Measurements from ENCODE around the gene MCRIP1. TPM values are rescaled to one million over a fixed set of nuclear protein-coding genes. Genes with fewer than 3 reads are reported as not detected.
"Not testable (repeated sequence)": the region's sequence is repeated elsewhere in the genome, so short reads cannot be mapped to it uniquely, and the experiment has no call there.

Gene MCRIP1
- total and polyA plus RNA-seq, 2 experiments from 2014 or later = 66.1 to 118 TPM

- Histone ChIP-seq H4K20me1 (ENCODE audit: insufficient read depth, poor library complexity, severe bottlenecking) (no peaks in the 10 kb centered on the region), H3K79me2 (no peaks in the 10 kb centered on the region), H3K27ac (no peak overlapping the region), H3K27me3 (no peaks in the 10 kb centered on the region), H3K9me2 (replicated peaks; ENCODE audit: insufficient read depth) (no peaks in the 10 kb centered on the region), H2AFZ (no peak overlapping the region), H3K4me1 (ENCODE audit: insufficient read depth) (no peaks in the 10 kb centered on the region), H3K4me3 (no peak overlapping the region), H3K36me3 (replicated peaks; ENCODE audit: insufficient read depth, low read depth) (no peaks in the 10 kb centered on the region), H3K4me2 (no peak overlapping the region), H3K9me3 (ENCODE audit: low read depth) (no peaks in the 10 kb centered on the region)
- DNase-seq (ENCODE audit: low spot score) = no peak
- 86% methylated on average over 37 of the region's 40 CpGs for WGBS (ENCODE audit: low lambda C conversion rate, missing lambda C conversion rate)
- TF ChIP-seq EZH2 (IDR thresholded peaks at IDR 0.05; ENCODE audit: borderline replicate concordance) (no peak), CTCF (IDR thresholded peaks at IDR 0.05; ENCODE audit: poor library complexity) (no peak), EZH2phosphoT487 (IDR thresholded peaks at IDR 0.05; ENCODE audit: low read depth, severe bottlenecking, unreplicated experiment) (no peak)
Measured at GRCh38 chr17:81840826-81841778, 8.0 kb upstream of the MCRIP1 start.

GRCh38 chr17:81840059-81840458 is 7.0 kb upstream of the MCRIP1 start:
- H3K27me3 ChIP-seq; H3K36me3 ChIP-seq (replicated peaks; ENCODE audit: insufficient read depth, low read depth); H2AFZ ChIP-seq; H3K9me2 ChIP-seq (replicated peaks; ENCODE audit: insufficient read depth); H3K4me3 ChIP-seq; H3K9me3 ChIP-seq (ENCODE audit: low read depth); H3K4me2 ChIP-seq; H3K27ac ChIP-seq; H3K4me1 ChIP-seq (ENCODE audit: insufficient read depth); H3K79me2 ChIP-seq; H4K20me1 ChIP-seq (ENCODE audit: insufficient read depth, poor library complexity, severe bottlenecking); DNase-seq (ENCODE audit: low spot score): not testable (repeated sequence)
- WGBS (ENCODE audit: low lambda C conversion rate, missing lambda C conversion rate) = 80% methylated on average over 5 of the region's 5 CpGs

- no peak overlapping the region for H3K4me2 ChIP-seq
- DNase-seq (ENCODE audit: low spot score) = no peak
- H3K4me1 ChIP-seq (ENCODE audit: insufficient read depth) = peaks cover under 1% of the 10 kb centered on the region
- no peak for TF ChIP-seq CTCF (IDR thresholded peaks at IDR 0.05; ENCODE audit: poor library complexity)
- TF ChIP-seq EZH2phosphoT487 (IDR thresholded peaks at IDR 0.05; ENCODE audit: low read depth, severe bottlenecking, unreplicated experiment) = no peak
- no peak for TF ChIP-seq EZH2 (IDR thresholded peaks at IDR 0.05; ENCODE audit: borderline replicate concordance)
- H3K27ac ChIP-seq = no peak overlapping the region
- no peaks in the 10 kb centered on the region for H3K27me3 ChIP-seq
- 75% methylated on average over 15 of the region's 15 CpGs for whole genome bisulfite sequencing (ENCODE audit: low lambda C conversion rate, missing lambda C conversion rate)
- peaks cover 1% of the 10 kb centered on the region for H3K79me2 ChIP-seq
- H3K9me3 ChIP-seq (ENCODE audit: low read depth) = no peaks in the 10 kb centered on the region
- no peaks in the 10 kb centered on the region for H3K36me3 ChIP-seq (replicated peaks; ENCODE audit: insufficient read depth, low read depth)
- no peaks in the 10 kb centered on the region for H3K9me2 ChIP-seq (replicated peaks; ENCODE audit: insufficient read depth)
- H4K20me1 ChIP-seq (ENCODE audit: insufficient read depth, poor library complexity, severe bottlenecking) = no peaks in the 10 kb centered on the region
- H2AFZ ChIP-seq = no peak overlapping the region
- H3K4me3 ChIP-seq = no peak overlapping the region
Measured at GRCh38 chr17:81839301-81839700, 6.2 kb upstream of the MCRIP1 start.

- H4K20me1 ChIP-seq (ENCODE audit: insufficient read depth, poor library complexity, severe bottlenecking) = no peaks in the 10 kb centered on the region
- H3K27me3 ChIP-seq = no peaks in the 10 kb centered on the region
- H3K36me3 ChIP-seq (replicated peaks; ENCODE audit: insufficient read depth, low read depth) = no peaks in the 10 kb centered on the region
- 43% methylated on average over 17 of the region's 17 CpGs for WGBS (ENCODE audit: low lambda C conversion rate, missing lambda C conversion rate)
- DNase-seq (ENCODE audit: low spot score) = no peak
- H3K9me2 ChIP-seq (replicated peaks; ENCODE audit: insufficient read depth) = no peaks in the 10 kb centered on the region
- H3K27ac ChIP-seq = no peak overlapping the region
- no peak overlapping the region for H2AFZ ChIP-seq
- peaks cover 5% of the 10 kb centered on the region for H3K79me2 ChIP-seq
- H3K4me3 ChIP-seq = no peak overlapping the region
- H3K4me1 ChIP-seq (ENCODE audit: insufficient read depth) = peaks cover 5% of the 10 kb centered on the region
- TF ChIP-seq CTCF (IDR thresholded peaks at IDR 0.05; ENCODE audit: poor library complexity) (no peak), EZH2phosphoT487 (IDR thresholded peaks at IDR 0.05; ENCODE audit: low read depth, severe bottlenecking, unreplicated experiment) (no peak), EZH2 (IDR thresholded peaks at IDR 0.05; ENCODE audit: borderline replicate concordance) (no peak)
- H3K4me2 ChIP-seq = no peak overlapping the region
- no peaks in the 10 kb centered on the region for H3K9me3 ChIP-seq (ENCODE audit: low read depth)
Measured at GRCh38 chr17:81838753-81839255, 5.7 kb upstream of the MCRIP1 start.
